Hypothalamus (tissue), 51 donors: Measurements from ENCODE around the gene SCN11A.
"Not testable (repeated sequence)": the region's sequence is repeated elsewhere in the genome, so short reads cannot be mapped to it uniquely, and the experiment has no call there.

Source experiments
- DNase-seq, 51 donors: peaks; one replicate each; lab custom pipeline; 2025; lab: John Stamatoyannopoulos, UW

SCN11A gene

GRCh38 chr3:39067286-39067685 is 15.5 kb upstream of the SCN11A start:
- DNase-seq: no peak

- peak in 17 of 51 donors; percentile 2 to 17 (median 5) for DNase-seq
Observed at GRCh38 chr3:39065197-39065596, 13.5 kb upstream of the SCN11A start.

- DNase-seq: no peak
Observed at GRCh38 chr3:39064646-39065045, 12.9 kb upstream of the SCN11A start.

- DNase-seq: no peak
Observed at GRCh38 chr3:39063143-39063542, 11.4 kb upstream of the SCN11A start.

- no peak for DNase-seq
Observed at GRCh38 chr3:39062180-39062579, 10.4 kb upstream of the SCN11A start.

GRCh38 chr3:39061228-39061627 is 9.5 kb upstream of the SCN11A start:
- DNase-seq: not testable (repeated sequence)

- DNase-seq: no peak
Observed at GRCh38 chr3:39056151-39056550, 4.4 kb upstream of the SCN11A start.

GRCh38 chr3:39053696-39054095 is 2.0 kb upstream of the SCN11A start:
- DNase-seq: no peak

- DNase-seq: no peak
Observed at GRCh38 chr3:39052583-39052982, 839 bp upstream of the SCN11A start.

GRCh38 chr3:39050029-39050428 is 1.7 kb downstream of the SCN11A start:
- DNase-seq: no peak

GRCh38 chr3:39038165-39038564 is 13.6 kb downstream of the SCN11A start:
- DNase-seq: no peak

GRCh38 chr3:39029556-39029955 is 22.2 kb downstream of the SCN11A start:
- no peak for DNase-seq

- no peak for DNase-seq
Observed at GRCh38 chr3:39028546-39028945, 23.2 kb downstream of the SCN11A start.

GRCh38 chr3:39025222-39025970 is 26.3 kb downstream of the SCN11A start:
- DNase-seq: no peak

- no peak for DNase-seq
Observed at GRCh38 chr3:39024497-39024896, 27.2 kb downstream of the SCN11A start.

GRCh38 chr3:39022286-39022630 is 29.5 kb downstream of the SCN11A start:
- DNase-seq: no peak

- DNase-seq: no peak
Observed at GRCh38 chr3:39021465-39022285, 30.1 kb downstream of the SCN11A start.

- DNase-seq: no peak
Observed at GRCh38 chr3:39021029-39021428, 30.7 kb downstream of the SCN11A start.

- DNase-seq: no peak
Observed at GRCh38 chr3:39019299-39019698, 32.4 kb downstream of the SCN11A start.

GRCh38 chr3:39015418-39015817 is 36.3 kb downstream of the SCN11A start:
- no peak for DNase-seq

GRCh38 chr3:39013921-39014509 is 37.7 kb downstream of the SCN11A start:
- no peak for DNase-seq

- DNase-seq: no peak
Observed at GRCh38 chr3:39013289-39013688, 38.5 kb downstream of the SCN11A start.
